ENCODE data around the gene CDR2L. TPM values are rescaled to one million over a fixed set of nuclear protein-coding genes. Genes with fewer than 3 reads are reported as not detected.
A peak's percentile ranks its signal among the peaks of the same experiment; 100 is the strongest.

Gene CDR2L
- polyA plus RNA-seq, 1 experiment = 19.6 TPM

DNA sequence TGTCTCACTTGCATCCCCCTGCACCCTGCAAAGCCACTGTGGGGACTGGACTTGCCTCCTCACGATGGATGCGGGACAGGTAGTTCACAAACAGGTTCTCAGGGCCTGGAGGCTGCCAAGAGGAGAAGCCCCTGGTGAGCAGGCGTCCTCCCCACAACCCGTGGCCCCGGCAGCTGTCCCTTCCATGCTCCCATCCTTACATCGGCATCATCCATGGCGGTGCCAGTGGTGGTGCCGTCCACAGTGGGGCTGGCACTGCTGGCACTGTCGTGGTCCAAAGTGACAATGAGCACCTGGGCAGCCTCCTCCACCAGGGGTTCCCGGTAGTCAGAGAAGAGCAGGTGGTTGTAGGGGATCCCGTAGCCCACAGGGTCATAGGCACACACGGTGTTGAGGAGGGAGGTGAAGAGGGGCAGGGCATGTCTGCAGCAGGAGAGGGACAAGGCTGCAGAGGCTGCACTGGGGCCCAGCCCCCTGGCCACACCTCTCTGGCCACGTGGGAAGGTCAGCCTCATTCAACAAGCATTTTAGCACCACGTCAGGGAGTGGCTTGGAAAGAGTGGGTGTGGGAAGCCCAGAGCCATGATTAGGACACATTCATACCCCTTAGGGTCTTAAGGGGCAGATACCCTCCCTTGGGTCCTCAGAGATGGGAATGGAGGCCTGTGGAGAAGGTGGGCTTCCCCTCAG is 27.5 kb upstream of the CDR2L start:
- Histone ChIP-seq H3K27me3 (ENCODE audit: control insufficient read depth, insufficient read depth, low read length) (peaks cover 5% of the 10 kb centered on the region; the same call in 1 of the 2 replicates), H3K36me3 (ENCODE audit: control insufficient read depth, insufficient read depth, low read length) (no peaks in the 10 kb centered on the region), H3K4me3 (ENCODE audit: low read depth, low read length) (no peak overlapping the region)
- DNase-seq (ENCODE audit: low read depth) = no peak
- POLR2A ChIA-PET = no interaction called here
- TF ChIP-seq, protein P1, sequence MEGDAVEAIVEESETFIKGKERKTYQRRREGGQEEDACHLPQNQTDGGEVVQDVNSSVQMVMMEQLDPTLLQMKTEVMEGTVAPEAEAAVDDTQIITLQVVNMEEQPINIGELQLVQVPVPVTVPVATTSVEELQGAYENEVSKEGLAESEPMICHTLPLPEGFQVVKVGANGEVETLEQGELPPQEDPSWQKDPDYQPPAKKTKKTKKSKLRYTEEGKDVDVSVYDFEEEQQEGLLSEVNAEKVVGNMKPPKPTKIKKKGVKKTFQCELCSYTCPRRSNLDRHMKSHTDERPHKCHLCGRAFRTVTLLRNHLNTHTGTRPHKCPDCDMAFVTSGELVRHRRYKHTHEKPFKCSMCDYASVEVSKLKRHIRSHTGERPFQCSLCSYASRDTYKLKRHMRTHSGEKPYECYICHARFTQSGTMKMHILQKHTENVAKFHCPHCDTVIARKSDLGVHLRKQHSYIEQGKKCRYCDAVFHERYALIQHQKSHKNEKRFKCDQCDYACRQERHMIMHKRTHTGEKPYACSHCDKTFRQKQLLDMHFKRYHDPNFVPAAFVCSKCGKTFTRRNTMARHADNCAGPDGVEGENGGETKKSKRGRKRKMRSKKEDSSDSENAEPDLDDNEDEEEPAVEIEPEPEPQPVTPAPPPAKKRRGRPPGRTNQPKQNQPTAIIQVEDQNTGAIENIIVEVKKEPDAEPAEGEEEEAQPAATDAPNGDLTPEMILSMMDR (IDR thresholded peaks at IDR 0.05; ENCODE audit: insufficient read depth, low read depth, low read length) = no peak
- CTCF ChIA-PET = interaction anchor here (1.0 to 5.2 kb wide), 20 partner anchors 8 to 248 kb away, joined by 3 to 52 read pairs (median 12); partner anchors contain the start of genes CDR2L, HID1, KCTD2 and MRPL58

DNA sequence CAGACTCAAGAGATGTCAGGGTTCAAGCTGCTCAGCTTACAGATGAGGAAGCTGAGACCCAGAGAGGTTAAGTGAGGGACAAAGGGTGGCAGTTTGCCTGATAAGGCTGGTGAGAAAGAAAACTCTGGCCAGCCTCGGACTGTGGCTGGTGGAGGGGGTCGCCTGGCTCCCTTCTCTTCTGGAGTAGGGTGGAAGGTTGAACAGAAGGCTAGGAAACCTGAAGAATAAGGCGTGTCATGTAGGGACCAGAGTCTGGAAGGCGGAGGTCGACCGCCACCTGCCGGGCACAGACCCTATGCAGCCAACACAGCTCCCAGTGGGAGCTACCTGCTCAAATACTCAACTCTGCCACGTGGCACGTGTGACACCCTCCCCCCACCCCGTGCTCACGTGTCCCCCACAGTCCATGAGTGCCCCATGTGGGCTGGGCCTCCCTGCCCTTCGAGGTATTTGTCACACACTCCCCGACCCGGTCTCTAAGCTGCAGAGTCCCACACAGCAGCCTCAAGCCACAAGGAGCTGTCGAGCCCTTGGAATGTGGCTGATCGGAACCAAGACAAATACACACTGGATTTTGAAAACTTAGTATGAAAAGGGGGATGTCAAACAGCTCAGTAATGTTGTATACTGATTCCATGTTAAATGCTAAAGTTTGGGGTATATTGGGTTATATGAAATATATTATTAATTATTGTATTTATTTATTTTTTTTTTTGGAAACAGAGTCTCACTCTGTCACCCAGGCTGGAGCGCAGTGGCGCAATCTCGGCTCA is 26.7 kb upstream of the CDR2L start:
- Histone ChIP-seq H3K4me3 (ENCODE audit: low read depth, low read length) (no peak overlapping the region), H3K27me3 (ENCODE audit: control insufficient read depth, insufficient read depth, low read length) (peaks cover 5% of the 10 kb centered on the region; the same call in 1 of the 2 replicates), H3K36me3 (ENCODE audit: control insufficient read depth, insufficient read depth, low read length) (no peaks in the 10 kb centered on the region)
- DNase-seq (ENCODE audit: low read depth) = no peak
- TF ChIP-seq, protein P1 (IDR thresholded peaks at IDR 0.05; ENCODE audit: insufficient read depth, low read depth, low read length) = peak; percentile 41
- POLR2A ChIA-PET = no interaction called here
- CTCF ChIA-PET = interaction anchor here (0.6 to 5.2 kb wide), 43 partner anchors 9 to 554 kb away, joined by 3 to 52 read pairs (median 7); partner anchors contain the start of genes CDR2L, HID1, KCTD2 and MIF4GD

DNA sequence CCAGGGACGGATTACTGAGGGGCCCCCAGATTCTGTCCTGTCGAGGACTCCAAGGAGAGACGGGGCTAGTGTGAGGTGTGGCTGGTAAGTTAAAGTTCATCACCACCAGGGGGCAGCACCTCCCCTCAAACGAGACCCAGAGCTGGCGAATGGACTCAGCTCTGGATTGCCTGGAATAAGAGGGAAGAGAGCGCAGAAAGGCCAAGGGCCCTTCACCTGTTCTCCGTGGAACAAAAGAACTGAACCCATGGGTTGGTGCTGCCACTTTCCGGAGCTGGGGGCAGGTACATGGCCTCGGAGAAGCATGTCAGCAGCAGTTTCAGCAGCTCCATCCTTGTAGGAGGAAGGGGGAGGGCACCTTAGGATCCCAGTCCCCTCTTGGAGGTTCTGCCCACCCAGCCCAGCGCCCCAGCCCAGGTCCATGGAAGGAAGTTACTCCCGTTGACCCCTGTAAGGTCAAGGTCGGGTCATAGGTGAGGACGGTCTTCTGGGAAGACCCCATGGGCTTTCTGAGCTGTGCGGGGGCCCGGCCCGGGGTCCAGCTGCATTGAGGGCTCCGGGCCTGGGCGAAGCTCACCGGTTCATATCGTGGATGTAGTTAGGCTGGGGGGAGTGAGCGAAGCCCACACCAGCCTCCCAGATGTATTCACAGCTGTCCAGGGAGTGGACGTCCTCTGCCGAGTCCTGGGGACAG is 25.6 kb upstream of the CDR2L start:
- no peak for DNase-seq (ENCODE audit: low read depth)
- Histone ChIP-seq H3K36me3 (ENCODE audit: control insufficient read depth, insufficient read depth, low read length) (no peaks in the 10 kb centered on the region), H3K27me3 (ENCODE audit: control insufficient read depth, insufficient read depth, low read length) (peaks cover 1% of the 10 kb centered on the region; the same call in 1 of the 2 replicates), H3K4me3 (ENCODE audit: low read depth, low read length) (no peak overlapping the region)
- TF ChIP-seq, protein P1 (IDR thresholded peaks at IDR 0.05; ENCODE audit: insufficient read depth, low read depth, low read length) = peak; percentile 70
- CTCF ChIA-PET = interaction anchor here (0.6 to 5.2 kb wide), 59 partner anchors 10 to 553 kb away, joined by 3 to 52 read pairs (median 4); partner anchors contain the start of genes ATP5PD, CDR2L, HID1 and KCTD2
- POLR2A ChIA-PET = no interaction called here

DNA sequence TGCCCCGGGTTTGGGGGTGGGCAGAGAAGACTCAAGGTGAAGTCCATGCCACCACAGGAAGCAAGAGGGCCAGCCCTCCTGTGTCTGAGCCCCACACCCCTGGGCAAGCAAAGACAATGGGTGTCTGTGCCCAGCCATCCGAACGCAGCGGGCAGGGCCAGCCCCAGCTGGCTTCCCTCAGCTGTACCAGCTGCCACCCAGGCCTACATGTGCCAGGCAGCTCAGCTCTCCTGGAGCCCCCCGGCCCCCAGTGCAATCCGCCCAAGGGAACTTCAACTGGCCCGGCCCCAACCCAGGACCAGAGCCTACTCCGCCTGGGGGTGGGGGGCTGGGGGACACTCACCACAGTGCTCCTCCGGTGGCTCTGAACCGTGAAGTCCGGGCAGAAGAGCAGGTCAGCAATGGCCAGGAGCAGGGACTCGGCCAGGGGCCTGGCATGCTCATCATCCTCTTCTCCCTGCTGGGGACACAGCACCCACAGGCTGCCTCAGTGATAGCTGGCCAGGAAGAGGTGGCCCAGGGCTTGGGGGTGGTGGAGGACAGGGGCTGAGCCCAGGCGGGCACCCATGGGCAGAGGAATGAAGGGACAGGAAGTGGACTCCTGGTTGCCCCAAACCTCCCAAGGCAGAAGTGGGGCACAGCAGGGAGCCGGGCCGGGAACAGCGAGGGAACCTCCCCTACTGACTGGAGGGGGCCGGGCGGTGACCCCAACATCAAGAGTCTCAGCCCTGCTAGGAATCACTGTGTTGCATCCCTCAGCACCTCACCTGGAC is 24.6 kb upstream of the CDR2L start:
- DNase-seq (ENCODE audit: low read depth) = no peak
- H3K4me3 ChIP-seq (ENCODE audit: low read depth, low read length) = no peak overlapping the region
- H3K27me3 ChIP-seq (ENCODE audit: control insufficient read depth, insufficient read depth, low read length) = no peaks in the 10 kb centered on the region
- CTCF ChIA-PET = interaction anchor here (0.6 to 5.2 kb wide), 21 partner anchors 9 to 276 kb away, joined by 3 to 52 read pairs (median 9); partner anchors contain the start of genes ATP5PD, CDR2L, HID1 and MRPL58
- TF ChIP-seq, protein P1 (IDR thresholded peaks at IDR 0.05; ENCODE audit: insufficient read depth, low read depth, low read length) = no peak
- H3K36me3 ChIP-seq (ENCODE audit: control insufficient read depth, insufficient read depth, low read length) = no peaks in the 10 kb centered on the region
- POLR2A ChIA-PET = no interaction called here

Data from BJ (cell line).